OCI-LY3 (cell line): ENCODE data around the gene ELFN1.

Source experiments
- H2AFZ ChIP-seq: fragments of 200-600, 300-600 bp; shearing (Covaris generic); 2 replicates; pipeline ENCODE4 v1.6.0; 2014; ENCODE audit warnings: antibody characterized with exemption, low read depth, low read length
- H3K27ac ChIP-seq: fragments of 200-600, 300-600 bp; sonication (generic); 2 replicates; pipeline ENCODE4 v1.5.1; 2014; ENCODE audit warnings: mild to moderate bottlenecking, low read length, moderate library complexity, mixed read lengths
- H3K27me3 ChIP-seq: fragments of 200-600, 300-600 bp; sonication (generic); 2 replicates; pipeline ENCODE4 v1.6.1; 2014; ENCODE audit warnings: low read depth, low read length, mixed read lengths
- H3K36me3 ChIP-seq: fragments of 200-600, 300-600 bp; sonication (generic); replicated peaks from 2 replicates; pipeline ENCODE3; 2014; ENCODE audit warnings: low read depth, low read length, mixed read lengths
- H3K4me1 ChIP-seq: fragments of 300-600, 200-600 bp; sonication (generic); 2 replicates; pipeline ENCODE4 v1.6.1; 2014; ENCODE audit warnings: low read length, mixed read lengths
- H3K4me2 ChIP-seq: fragments of 200-600, 300-600 bp; sonication (generic); 2 replicates; pipeline ENCODE4 v1.6.1; 2014; ENCODE audit warnings: low read length, mixed read lengths
- H3K4me3 ChIP-seq: fragments of 300-600, 200-600 bp; sonication (generic); 2 replicates; pipeline ENCODE4 v1.5.1; 2014; ENCODE audit warnings: antibody characterized with exemption, mild to moderate bottlenecking, low read length, moderate library complexity
- H3K79me2 ChIP-seq: fragments of 300-600, 200-600 bp; shearing (Covaris generic); 2 replicates; pipeline ENCODE4 v1.6.1; 2014; ENCODE audit warnings: mild to moderate bottlenecking, low read length, mixed read lengths
- H3K9ac ChIP-seq: fragments of 300-600, 200-600 bp; shearing (Covaris generic); 2 replicates; pipeline ENCODE4 v1.6.0; 2014; ENCODE audit warnings: mild to moderate bottlenecking, low read length, moderate library complexity
- H3K9me3 ChIP-seq: fragments of 200-600, 300-600 bp; shearing (Covaris generic); 2 replicates; pipeline ENCODE4 v1.6.1; 2014; ENCODE audit warnings: low read length, mixed read lengths; ENCODE audit not compliant: insufficient read depth
- H4K20me1 ChIP-seq: fragments of 200-600, 300-600 bp; sonication (generic); 2 replicates; pipeline ENCODE4 v1.6.1; 2016; ENCODE audit warnings: low read length, mixed read lengths; ENCODE audit not compliant: insufficient read depth
- CTCF ChIP-seq: fragments of 200-600, 300-600 bp; sonication (generic); IDR thresholded peaks from 2 replicates; pipeline ENCODE4 v1.5.1; 2014; ENCODE audit warnings: antibody characterized with exemption, low read length, low read depth
- EZH2phosphoT487 ChIP-seq: fragments of 200-600 bp; shearing (Covaris generic); IDR thresholded peaks from 2 replicates; pipeline ENCODE4 v1.6.1; 2018; ENCODE audit warnings: antibody characterized with exemption, mixed run types, low read depth

ELFN1 gene

GRCh38 chr7:1749864-1750466 is 79.9 kb downstream of the ELFN1 start:
- Histone ChIP-seq H3K4me1 (no peaks in the 10 kb centered on the region), H3K79me2 (no peaks in the 10 kb centered on the region), H4K20me1 (no peaks in the 10 kb centered on the region), H3K27me3 (no peaks in the 10 kb centered on the region; the same call in 1 of the 2 replicates), H3K36me3 (no peaks in the 10 kb centered on the region), H3K9ac (no peak overlapping the region), H3K4me3 (no peak overlapping the region), H3K4me2 (no peak overlapping the region), H3K9me3 (no peaks in the 10 kb centered on the region), H2AFZ (no peak overlapping the region), H3K27ac (no peak overlapping the region)
- TF ChIP-seq CTCF, result no peak
- no peak for TF ChIP-seq EZH2phosphoT487

- Histone ChIP-seq H3K9me3 (no peaks in the 10 kb centered on the region), H3K4me1 (peaks cover under 1% of the 10 kb centered on the region), H2AFZ (no peak overlapping the region), H3K79me2 (no peaks in the 10 kb centered on the region), H3K9ac (no peak overlapping the region), H3K4me3 (no peak overlapping the region), H4K20me1 (no peaks in the 10 kb centered on the region), H3K36me3 (no peaks in the 10 kb centered on the region), H3K27ac (no peak overlapping the region), H3K4me2 (no peak overlapping the region), H3K27me3 (peaks cover 6% of the 10 kb centered on the region)
- TF ChIP-seq EZH2phosphoT487 (no peak), CTCF (no peak)
Measured at GRCh38 chr7:1750541-1751021, 80.5 kb downstream of the ELFN1 start.

GRCh38 chr7:1752111-1752510 is 82.0 kb downstream of the ELFN1 start:
- Histone ChIP-seq H3K9ac (no peak overlapping the region), H3K79me2 (no peaks in the 10 kb centered on the region), H4K20me1 (no peaks in the 10 kb centered on the region), H3K27ac (no peak overlapping the region), H2AFZ (no peak overlapping the region), H3K36me3 (no peaks in the 10 kb centered on the region), H3K4me2 (no peak overlapping the region), H3K27me3 (peaks cover 18% of the 10 kb centered on the region), H3K4me1 (peaks cover 9% of the 10 kb centered on the region), H3K9me3 (no peaks in the 10 kb centered on the region), H3K4me3 (no peak overlapping the region)
- no peak for TF ChIP-seq CTCF
- TF ChIP-seq EZH2phosphoT487, result no peak

GRCh38 chr7:1752771-1753563 is 82.9 kb downstream of the ELFN1 start:
- Histone ChIP-seq H3K27me3 (peaks cover 19% of the 10 kb centered on the region), H3K36me3 (no peaks in the 10 kb centered on the region), H3K9me3 (no peaks in the 10 kb centered on the region), H3K4me2 (no peak overlapping the region), H3K9ac (no peak overlapping the region), H3K27ac (no peak overlapping the region), H3K4me3 (no peak overlapping the region), H4K20me1 (no peaks in the 10 kb centered on the region), H3K4me1 (peaks cover 9% of the 10 kb centered on the region), H2AFZ (no peak overlapping the region), H3K79me2 (no peaks in the 10 kb centered on the region)
- TF ChIP-seq CTCF, result no peak
- TF ChIP-seq EZH2phosphoT487, result no peak
